ENCODE measurements around the gene MMP19.
"Not testable (repeated sequence)": the region's sequence is repeated elsewhere in the genome, so short reads cannot be mapped to it uniquely, and the experiment has no call there.

Gene MMP19

GRCh38 chr12:55845361-55845760 is 2.6 kb upstream of the MMP19 start:
- in situ Hi-C loops (cut with HindIII; ENCODE audit: low sequenced_read_pairs), result no loop called here

GRCh38 chr12:55844961-55845360 is 2.2 kb upstream of the MMP19 start:
- in situ Hi-C loops (cut with HindIII; ENCODE audit: low sequenced_read_pairs), result no loop called here

- in situ Hi-C loops (cut with HindIII; ENCODE audit: low sequenced_read_pairs), result no loop called here
Observed at GRCh38 chr12:55843431-55843830, 695 bp upstream of the MMP19 start.

GRCh38 chr12:55840581-55841351 is 2.0 kb downstream of the MMP19 start:
- in situ Hi-C loops (cut with HindIII; ENCODE audit: low sequenced_read_pairs), result no loop called here

- in situ Hi-C loops (cut with HindIII; ENCODE audit: low sequenced_read_pairs), result no loop called here
Observed at GRCh38 chr12:55839345-55840140, 3.2 kb downstream of the MMP19 start.

- in situ Hi-C loops (cut with HindIII; ENCODE audit: low sequenced_read_pairs), result no loop called here
Observed at GRCh38 chr12:55838361-55838760, 4.4 kb downstream of the MMP19 start.

- in situ Hi-C loops (cut with HindIII; ENCODE audit: low sequenced_read_pairs), result not testable (repeated sequence)
Observed at GRCh38 chr12:55834400-55834799, 8.3 kb downstream of the MMP19 start.

GRCh38 chr12:55833056-55833455 is 9.7 kb downstream of the MMP19 start:
- in situ Hi-C loops (cut with HindIII; ENCODE audit: low sequenced_read_pairs), result no loop called here

GRCh38 chr12:55831447-55831815 is 11.3 kb downstream of the MMP19 start:
- in situ Hi-C loops (cut with HindIII; ENCODE audit: low sequenced_read_pairs), result no loop called here

- in situ Hi-C loops (cut with HindIII; ENCODE audit: low sequenced_read_pairs), result no loop called here
Observed at GRCh38 chr12:55830601-55831446, 11.9 kb downstream of the MMP19 start.

- in situ Hi-C loops (cut with HindIII; ENCODE audit: low sequenced_read_pairs), result no loop called here
Observed at GRCh38 chr12:55829967-55830600, 12.7 kb downstream of the MMP19 start.

- in situ Hi-C loops (cut with HindIII; ENCODE audit: low sequenced_read_pairs), result no loop called here
Observed at GRCh38 chr12:55828357-55828756, 14.4 kb downstream of the MMP19 start.

- in situ Hi-C loops (cut with HindIII; ENCODE audit: low sequenced_read_pairs), result no loop called here
Observed at GRCh38 chr12:55827806-55828205, 14.9 kb downstream of the MMP19 start.

GRCh38 chr12:55824726-55825125 is 18.0 kb downstream of the MMP19 start:
- in situ Hi-C loops (cut with HindIII; ENCODE audit: low sequenced_read_pairs), result no loop called here

GRCh38 chr12:55823419-55823818 is 19.3 kb downstream of the MMP19 start:
- in situ Hi-C loops (cut with HindIII; ENCODE audit: low sequenced_read_pairs), result no loop called here

GRCh38 chr12:55822228-55822627 is 20.5 kb downstream of the MMP19 start:
- in situ Hi-C loops (cut with HindIII; ENCODE audit: low sequenced_read_pairs), result no loop called here

GRCh38 chr12:55820679-55821078 is 22.1 kb downstream of the MMP19 start:
- in situ Hi-C loops (cut with HindIII; ENCODE audit: low sequenced_read_pairs), result no loop called here

- in situ Hi-C loops (cut with HindIII; ENCODE audit: low sequenced_read_pairs), result no loop called here
Observed at GRCh38 chr12:55818886-55819285, 23.9 kb downstream of the MMP19 start.

GRCh38 chr12:55818140-55818728 is 24.5 kb downstream of the MMP19 start:
- in situ Hi-C loops (cut with HindIII; ENCODE audit: low sequenced_read_pairs), result no loop called here

GRCh38 chr12:55817345-55818139 is 25.2 kb downstream of the MMP19 start, which contains the start of the genes ORMDL2 and SARNP:
TSS of gene ORMDL2 (plus strand) at chr12:55818041. CDS start at chr12:55819000, 959 bp downstream.
TSS of gene SARNP (minus strand) at chr12:55817724. CDS start at chr12:55817701, 23 bp downstream.
- in situ Hi-C loops (cut with HindIII; ENCODE audit: low sequenced_read_pairs), result no loop called here

Data from DLD1 (cell line).